H1 (cell line): ENCODE data around the gene SYNJ2. TPM values are rescaled to one million over a fixed set of nuclear protein-coding genes. Genes with fewer than 3 reads are reported as not detected.

Source experiments
- BACH1 ChIP-seq: IDR thresholded peaks from 2 replicates; pipeline ENCODE4 v1.6.1; 2012; ENCODE audit warnings: low read length, improper control_type of control experiment
- CREB1 ChIP-seq: IDR thresholded peaks from 2 replicates; pipeline ENCODE4 v1.6.1; 2012; ENCODE audit warnings: inconsistent platforms
- JUN ChIP-seq: IDR thresholded peaks from 2 replicates; pipeline ENCODE4 v1.6.1; 2011; ENCODE audit warnings: low read depth, mild to moderate bottlenecking, improper control_type of control experiment, low read length
- MAFK ChIP-seq: IDR thresholded peaks from 2 replicates; pipeline ENCODE4 v1.6.1; 2012; ENCODE audit warnings: low read depth, mild to moderate bottlenecking, improper control_type of control experiment, low read length
- SIX5 ChIP-seq: IDR thresholded peaks from 2 replicates; pipeline ENCODE4 v1.6.1; 2011; ENCODE audit warnings: mild to moderate bottlenecking, low read depth, low read length
- polyA plus RNA-seq, 7 experiments: library from polyadenylated mRNA; depleted of rRNA in 3 of 7; stranded (reverse) in 5 of 7; unstranded in 2 of 7; fragments of >200 nt in 5 of 7; fragments of 200-250 nt in 2 of 7; gene quantifications; 1 replicate in 5 of 7; 2 replicates in 1 of 7; 4 replicates in 1 of 7; pipeline versions ENCODE4 v1.2.1 to v1.2.3, GENCODE V29; 2011 to 2013; ENCODE audit warnings: missing spikeins in 2 of 7, mixed read lengths in 2 of 7
- total RNA-seq: library from RNA; stranded (reverse); fragmentation: NEBNext Ultra II Directional; extraction: Animal tissue kit (Norgen Biotek cat#: 25700); gene quantifications from 2 replicates; pipeline ENCODE4 v1.2.1, GENCODE V29; 2021
- TF ChIP-seq, protein P1 (sequence below): IDR thresholded peaks from 2 replicates; pipeline ENCODE4 v1.6.1; 2012; ENCODE audit warnings: low read length, inconsistent platforms
- TF ChIP-seq, protein P2 (sequence below): IDR thresholded peaks from 2 replicates; pipeline ENCODE4 v1.6.1; 2012; ENCODE audit warnings: inconsistent platforms
- TF ChIP-seq, protein P3 (sequence below): IDR thresholded peaks from 2 replicates; pipeline ENCODE4 v1.6.1; 2012; ENCODE audit warnings: inconsistent platforms

The SYNJ2 gene
- total and polyA plus RNA-seq, 2 of the 8 experiments (the other 6 are each of a cell fraction or from before 2014, with no cell fraction given), result 3.7 to 13.9 TPM

DNA sequence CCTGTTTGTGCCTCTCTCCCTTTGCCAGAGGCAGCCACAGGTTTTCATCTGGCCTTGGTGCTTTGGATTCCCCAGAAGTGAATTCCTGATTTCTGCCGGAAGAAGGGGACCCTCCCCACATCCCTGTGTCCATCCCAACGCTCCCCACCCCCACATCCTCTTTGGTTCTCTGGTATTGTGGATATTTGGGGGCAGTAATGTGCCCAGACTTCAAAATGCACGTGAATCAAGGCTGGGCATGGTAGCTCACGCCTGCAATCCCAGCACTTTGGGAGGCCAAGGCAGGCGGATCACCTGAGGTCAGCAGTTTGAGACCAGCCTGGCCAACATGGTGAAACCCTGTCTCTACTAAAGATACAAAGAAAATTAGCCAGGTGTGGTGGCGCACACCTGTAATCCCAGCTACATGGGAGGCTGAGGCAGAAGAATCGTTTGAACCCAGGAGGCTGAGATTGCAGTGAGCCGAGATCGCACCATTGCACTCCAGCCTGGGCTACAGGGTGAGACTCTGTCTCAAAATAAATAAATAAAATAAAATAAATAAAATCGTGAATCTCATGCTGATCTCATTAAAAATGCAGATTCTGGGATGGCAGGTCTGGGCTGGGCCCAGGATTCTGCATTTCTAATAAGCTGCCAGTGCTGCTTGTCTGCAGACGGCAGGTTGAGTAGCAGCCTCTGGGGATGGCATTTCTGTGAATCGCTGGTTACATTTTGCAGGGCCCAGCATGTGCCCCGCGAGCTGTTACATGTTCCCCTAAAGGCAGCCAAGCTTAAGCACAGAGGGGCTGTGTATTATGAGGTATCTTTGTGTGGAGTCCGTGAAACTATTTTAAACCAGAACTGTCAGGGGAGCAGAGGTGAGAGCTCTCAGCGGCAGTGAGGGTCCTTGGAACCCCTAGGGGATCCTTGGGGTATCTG is 49.0 kb downstream of the SYNJ2 start (continued):
- TF ChIP-seq, protein P1, sequence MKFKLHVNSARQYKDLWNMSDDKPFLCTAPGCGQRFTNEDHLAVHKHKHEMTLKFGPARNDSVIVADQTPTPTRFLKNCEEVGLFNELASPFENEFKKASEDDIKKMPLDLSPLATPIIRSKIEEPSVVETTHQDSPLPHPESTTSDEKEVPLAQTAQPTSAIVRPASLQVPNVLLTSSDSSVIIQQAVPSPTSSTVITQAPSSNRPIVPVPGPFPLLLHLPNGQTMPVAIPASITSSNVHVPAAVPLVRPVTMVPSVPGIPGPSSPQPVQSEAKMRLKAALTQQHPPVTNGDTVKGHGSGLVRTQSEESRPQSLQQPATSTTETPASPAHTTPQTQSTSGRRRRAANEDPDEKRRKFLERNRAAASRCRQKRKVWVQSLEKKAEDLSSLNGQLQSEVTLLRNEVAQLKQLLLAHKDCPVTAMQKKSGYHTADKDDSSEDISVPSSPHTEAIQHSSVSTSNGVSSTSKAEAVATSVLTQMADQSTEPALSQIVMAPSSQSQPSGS, result no peak
- TF ChIP-seq BACH1 (no peak), MAFK (no peak), CREB1 (no peak), SIX5 (no peak), JUN (no peak)
- TF ChIP-seq, protein P2, sequence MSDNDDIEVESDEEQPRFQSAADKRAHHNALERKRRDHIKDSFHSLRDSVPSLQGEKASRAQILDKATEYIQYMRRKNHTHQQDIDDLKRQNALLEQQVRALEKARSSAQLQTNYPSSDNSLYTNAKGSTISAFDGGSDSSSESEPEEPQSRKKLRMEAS, result no peak
- TF ChIP-seq, protein P3, sequence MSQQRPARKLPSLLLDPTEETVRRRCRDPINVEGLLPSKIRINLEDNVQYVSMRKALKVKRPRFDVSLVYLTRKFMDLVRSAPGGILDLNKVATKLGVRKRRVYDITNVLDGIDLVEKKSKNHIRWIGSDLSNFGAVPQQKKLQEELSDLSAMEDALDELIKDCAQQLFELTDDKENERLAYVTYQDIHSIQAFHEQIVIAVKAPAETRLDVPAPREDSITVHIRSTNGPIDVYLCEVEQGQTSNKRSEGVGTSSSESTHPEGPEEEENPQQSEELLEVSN, result no peak
